IMR-90 (cell line): Measurements from ENCODE around the gene COQ8A.

Experiments
- CEBPB ChIP-seq: IDR thresholded peaks from 2 replicates; pipeline ENCODE4 v1.6.1; 2012; ENCODE audit warnings: low read depth, low read length, improper control_type of control experiment
- POLR2A ChIP-seq: IDR thresholded peaks from 2 replicates; pipeline ENCODE4 v1.6.1; 2012; ENCODE audit warnings: mild to moderate bottlenecking, low read depth, low read length
- TF ChIP-seq, protein P1 (sequence below): conservative IDR thresholded peaks from 2 replicates; pipeline ENCODE4 v1.5.1; 2012; ENCODE audit warnings: mild to moderate bottlenecking, low read depth, low read length, improper control_type of control experiment

DNA sequence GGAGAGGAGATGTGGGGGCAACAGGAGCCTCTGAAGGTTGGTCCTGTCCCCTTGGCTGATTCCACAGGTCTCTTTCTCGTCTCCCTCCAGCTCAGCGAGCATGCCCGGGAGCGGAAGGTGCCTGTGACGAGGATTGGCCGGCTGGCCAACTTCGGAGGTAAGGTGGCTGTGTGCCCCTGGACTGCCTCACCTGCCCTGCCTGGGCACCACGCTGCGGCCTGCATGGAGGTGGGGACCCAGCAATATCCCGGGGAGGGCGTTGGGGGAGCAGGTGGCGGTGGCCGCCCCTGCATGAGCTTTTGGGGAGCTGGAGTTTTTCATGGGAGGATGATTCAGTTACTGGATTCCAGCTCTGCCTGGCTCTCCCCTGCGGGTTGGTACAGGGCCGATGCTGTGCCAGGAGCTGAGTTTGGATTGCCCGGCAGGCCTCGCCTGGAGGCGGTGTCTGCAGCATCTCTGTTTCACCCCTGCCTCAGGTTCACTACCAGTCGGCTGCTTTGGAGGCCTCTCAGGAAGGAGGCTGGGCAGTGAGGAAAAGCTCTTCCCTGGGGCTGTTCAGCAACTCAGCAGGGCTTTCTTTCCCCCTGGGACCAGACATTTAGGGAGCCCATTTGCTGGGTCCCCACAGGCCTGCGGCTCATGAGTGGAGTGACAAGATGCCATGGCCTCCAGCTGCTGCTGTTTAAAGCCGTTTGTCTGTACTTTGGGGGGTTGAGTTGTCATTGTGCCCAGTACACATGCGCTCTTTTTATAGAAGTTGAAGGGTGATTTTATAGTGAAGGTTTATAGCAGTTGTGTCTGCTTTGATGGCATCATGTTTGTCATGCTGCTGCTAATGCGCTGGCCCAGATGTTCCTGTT is 25.7 kb downstream of the COQ8A start:
- TF ChIP-seq, protein P1, sequence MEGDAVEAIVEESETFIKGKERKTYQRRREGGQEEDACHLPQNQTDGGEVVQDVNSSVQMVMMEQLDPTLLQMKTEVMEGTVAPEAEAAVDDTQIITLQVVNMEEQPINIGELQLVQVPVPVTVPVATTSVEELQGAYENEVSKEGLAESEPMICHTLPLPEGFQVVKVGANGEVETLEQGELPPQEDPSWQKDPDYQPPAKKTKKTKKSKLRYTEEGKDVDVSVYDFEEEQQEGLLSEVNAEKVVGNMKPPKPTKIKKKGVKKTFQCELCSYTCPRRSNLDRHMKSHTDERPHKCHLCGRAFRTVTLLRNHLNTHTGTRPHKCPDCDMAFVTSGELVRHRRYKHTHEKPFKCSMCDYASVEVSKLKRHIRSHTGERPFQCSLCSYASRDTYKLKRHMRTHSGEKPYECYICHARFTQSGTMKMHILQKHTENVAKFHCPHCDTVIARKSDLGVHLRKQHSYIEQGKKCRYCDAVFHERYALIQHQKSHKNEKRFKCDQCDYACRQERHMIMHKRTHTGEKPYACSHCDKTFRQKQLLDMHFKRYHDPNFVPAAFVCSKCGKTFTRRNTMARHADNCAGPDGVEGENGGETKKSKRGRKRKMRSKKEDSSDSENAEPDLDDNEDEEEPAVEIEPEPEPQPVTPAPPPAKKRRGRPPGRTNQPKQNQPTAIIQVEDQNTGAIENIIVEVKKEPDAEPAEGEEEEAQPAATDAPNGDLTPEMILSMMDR: no peak
- TF ChIP-seq CEBPB: no peak
- no peak for TF ChIP-seq POLR2A
